ENCODE results near the gene RPS19BP1. TPM values are rescaled to one million over a fixed set of nuclear protein-coding genes. Genes with fewer than 3 reads are reported as not detected.
"Not testable (repeated sequence)": the region's sequence is repeated elsewhere in the genome, so short reads cannot be mapped to it uniquely, and the experiment has no call there.

Gene RPS19BP1
- total RNA-seq, 2 donors from 2014 or later = 65.5 to 70.3 TPM

DNA sequence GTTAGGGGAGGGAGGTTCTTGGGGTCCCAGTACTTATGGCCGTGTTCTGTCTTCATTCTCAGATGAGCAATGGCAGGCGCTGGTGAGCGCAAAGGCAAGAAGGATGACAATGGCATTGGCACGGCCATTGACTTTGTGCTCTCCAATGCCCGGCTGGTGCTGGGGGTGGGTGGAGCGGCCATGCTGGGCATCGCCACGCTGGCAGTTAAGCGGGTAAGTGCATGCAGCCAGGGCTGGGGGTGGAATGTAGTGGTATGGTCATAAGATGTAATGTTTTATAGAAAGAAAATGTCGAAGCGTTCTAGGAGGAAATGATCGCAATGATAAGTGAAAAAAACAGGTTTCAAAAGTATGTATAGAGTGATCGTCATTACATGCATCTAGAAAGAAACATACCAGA is 21.3 kb downstream of the RPS19BP1 start:
- Mint-ChIP-seq H3K4me1 (no peaks in the 10 kb centered on the region), H3K4me3 (no peak overlapping the region), H3K27ac (no peak overlapping the region), H3K27me3 (ENCODE audit: insufficient read depth) (peaks cover 59% of the 10 kb centered on the region), H3K36me3 (ENCODE audit: low read depth) (peaks cover 89% of the 10 kb centered on the region), H3K9me3 (no peaks in the 10 kb centered on the region)
- no peaks in the 10 kb centered on the region for H3K9me3 ChIP-seq (ENCODE audit: control insufficient read depth, low read length)
- no peak for DNase-seq
- H3K4me1 ChIP-seq (ENCODE audit: control insufficient read depth, insufficient read depth, low read length) = no peaks in the 10 kb centered on the region
- peaks cover 88% of the 10 kb centered on the region for H3K36me3 ChIP-seq (ENCODE audit: control insufficient read depth, insufficient read depth, low read length)
- WGBS, 2 experiments (ENCODE audit: insufficient coverage in 1 of 2, insufficient read length in 1 of 2) = 96 to 100% methylated on average over 5 to 12 of the region's 13 CpGs
- H3K27me3 ChIP-seq (ENCODE audit: control insufficient read depth, insufficient read depth, low read length, poor library complexity, severe bottlenecking) = no peaks in the 10 kb centered on the region
- TF ChIP-seq, protein P1, sequence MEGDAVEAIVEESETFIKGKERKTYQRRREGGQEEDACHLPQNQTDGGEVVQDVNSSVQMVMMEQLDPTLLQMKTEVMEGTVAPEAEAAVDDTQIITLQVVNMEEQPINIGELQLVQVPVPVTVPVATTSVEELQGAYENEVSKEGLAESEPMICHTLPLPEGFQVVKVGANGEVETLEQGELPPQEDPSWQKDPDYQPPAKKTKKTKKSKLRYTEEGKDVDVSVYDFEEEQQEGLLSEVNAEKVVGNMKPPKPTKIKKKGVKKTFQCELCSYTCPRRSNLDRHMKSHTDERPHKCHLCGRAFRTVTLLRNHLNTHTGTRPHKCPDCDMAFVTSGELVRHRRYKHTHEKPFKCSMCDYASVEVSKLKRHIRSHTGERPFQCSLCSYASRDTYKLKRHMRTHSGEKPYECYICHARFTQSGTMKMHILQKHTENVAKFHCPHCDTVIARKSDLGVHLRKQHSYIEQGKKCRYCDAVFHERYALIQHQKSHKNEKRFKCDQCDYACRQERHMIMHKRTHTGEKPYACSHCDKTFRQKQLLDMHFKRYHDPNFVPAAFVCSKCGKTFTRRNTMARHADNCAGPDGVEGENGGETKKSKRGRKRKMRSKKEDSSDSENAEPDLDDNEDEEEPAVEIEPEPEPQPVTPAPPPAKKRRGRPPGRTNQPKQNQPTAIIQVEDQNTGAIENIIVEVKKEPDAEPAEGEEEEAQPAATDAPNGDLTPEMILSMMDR (conservative IDR thresholded peaks at IDR 0.05) = no peak
- no peak overlapping the region for H3K9ac ChIP-seq (ENCODE audit: extremely low read depth, low read length, poor library complexity, severe bottlenecking)
- H3K27ac ChIP-seq (ENCODE audit: low read depth, low read length) = no peak overlapping the region
- H3K4me3 ChIP-seq (ENCODE audit: low read length) = no peak overlapping the region

DNA sequence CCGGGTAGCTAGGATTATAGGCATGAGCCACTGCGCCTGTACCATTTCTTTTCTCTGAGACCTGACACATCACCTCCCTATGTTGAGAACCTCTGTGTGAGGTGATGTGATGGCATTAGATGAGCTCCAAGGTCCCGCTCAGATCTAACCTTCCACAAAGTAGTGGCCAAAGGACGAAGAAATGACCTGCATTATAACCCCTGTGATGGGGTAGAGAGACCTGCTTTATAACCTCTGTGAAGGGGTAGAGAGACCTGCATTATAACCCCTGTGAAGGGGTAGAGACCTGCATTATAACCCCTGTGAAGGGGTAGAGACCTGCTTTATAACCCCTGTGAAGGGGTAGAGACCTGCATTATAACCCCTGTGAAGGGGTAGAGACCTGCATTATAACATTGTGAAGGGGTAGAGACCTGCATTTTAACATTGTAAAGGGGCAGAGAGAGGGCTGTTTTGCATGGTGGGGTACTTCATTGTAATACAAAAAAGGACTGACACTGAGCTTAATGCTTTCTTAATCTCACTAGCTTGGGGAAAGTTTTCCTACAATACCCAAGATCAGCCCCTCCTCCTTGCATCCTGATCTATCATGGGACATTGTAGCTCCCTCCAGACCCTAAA is 21.9 kb downstream of the RPS19BP1 start:
- Histone ChIP-seq H3K9me3 (ENCODE audit: control insufficient read depth, low read length) (no peaks in the 10 kb centered on the region), H3K27ac (ENCODE audit: low read depth, low read length) (no peak overlapping the region), H3K27me3 (ENCODE audit: control insufficient read depth, insufficient read depth, low read length, poor library complexity, severe bottlenecking) (no peaks in the 10 kb centered on the region), H3K4me3 (ENCODE audit: low read length) (no peak overlapping the region), H3K9ac (ENCODE audit: extremely low read depth, low read length, poor library complexity, severe bottlenecking) (no peak overlapping the region), H3K4me1 (ENCODE audit: control insufficient read depth, insufficient read depth, low read length) (no peaks in the 10 kb centered on the region), H3K36me3 (ENCODE audit: control insufficient read depth, insufficient read depth, low read length) (peaks cover 88% of the 10 kb centered on the region)
- H3K27ac Mint-ChIP-seq = no peak overlapping the region
- peaks cover 89% of the 10 kb centered on the region for H3K36me3 Mint-ChIP-seq (ENCODE audit: low read depth)
- TF ChIP-seq, protein P1 (conservative IDR thresholded peaks at IDR 0.05) = no peak
- no peaks in the 10 kb centered on the region for H3K4me1 Mint-ChIP-seq
- H3K9me3 Mint-ChIP-seq = no peaks in the 10 kb centered on the region
- no peak overlapping the region for H3K4me3 Mint-ChIP-seq
- peaks cover 63% of the 10 kb centered on the region for H3K27me3 Mint-ChIP-seq (ENCODE audit: insufficient read depth)
- DNase-seq = no peak
- 86 to 91% methylated on average over 2 to 4 of the region's 4 CpGs for WGBS, 2 experiments (ENCODE audit: insufficient coverage in 1 of 2, insufficient read length in 1 of 2)

DNA sequence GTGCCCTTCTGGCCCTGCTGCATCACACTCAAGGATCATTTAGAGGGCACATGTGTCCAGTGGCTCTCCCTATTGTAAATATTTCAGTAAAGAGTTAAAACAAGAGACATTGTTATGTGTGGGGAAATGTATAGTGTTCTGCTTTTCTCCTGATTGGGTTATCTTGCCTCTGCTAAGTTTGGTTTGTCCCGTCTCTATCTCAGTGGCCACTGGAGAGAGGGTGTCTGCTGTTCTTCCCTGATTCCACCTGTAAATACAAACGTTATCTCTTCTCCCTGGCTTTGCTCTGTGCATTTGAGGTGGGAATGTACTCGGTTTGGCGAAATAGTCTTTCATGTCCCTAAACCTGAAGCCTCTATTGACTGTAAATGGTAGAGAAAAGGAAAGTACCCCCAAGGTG is 24.2 kb downstream of the RPS19BP1 start:
- no peak overlapping the region for H3K9ac ChIP-seq (ENCODE audit: extremely low read depth, low read length, poor library complexity, severe bottlenecking)
- H3K4me3 ChIP-seq (ENCODE audit: low read length) = no peak overlapping the region
- no peaks in the 10 kb centered on the region for H3K9me3 Mint-ChIP-seq
- peaks cover 2% of the 10 kb centered on the region for H3K4me1 Mint-ChIP-seq
- no peak overlapping the region for H3K4me3 Mint-ChIP-seq
- H3K27me3 ChIP-seq (ENCODE audit: control insufficient read depth, insufficient read depth, low read length, poor library complexity, severe bottlenecking) = no peaks in the 10 kb centered on the region
- no peaks in the 10 kb centered on the region for H3K9me3 ChIP-seq (ENCODE audit: control insufficient read depth, low read length)
- no peak overlapping the region for H3K27ac Mint-ChIP-seq
- H3K27ac ChIP-seq (ENCODE audit: low read depth, low read length) = no peak overlapping the region
- peaks cover 89% of the 10 kb centered on the region for H3K36me3 ChIP-seq (ENCODE audit: control insufficient read depth, insufficient read depth, low read length)
- H3K27me3 Mint-ChIP-seq (ENCODE audit: insufficient read depth) = peaks cover 63% of the 10 kb centered on the region
- TF ChIP-seq, protein P1 (conservative IDR thresholded peaks at IDR 0.05) = no peak
- no peak for DNase-seq
- peaks cover 83% of the 10 kb centered on the region for H3K36me3 Mint-ChIP-seq (ENCODE audit: low read depth)
- WGBS, 2 experiments (ENCODE audit: insufficient coverage in 1 of 2, insufficient read length in 1 of 2) = 80 to 84% methylated on average over 1 to 4 of the region's 4 CpGs
- peaks cover 4% of the 10 kb centered on the region for H3K4me1 ChIP-seq (ENCODE audit: control insufficient read depth, insufficient read depth, low read length)

DNA sequence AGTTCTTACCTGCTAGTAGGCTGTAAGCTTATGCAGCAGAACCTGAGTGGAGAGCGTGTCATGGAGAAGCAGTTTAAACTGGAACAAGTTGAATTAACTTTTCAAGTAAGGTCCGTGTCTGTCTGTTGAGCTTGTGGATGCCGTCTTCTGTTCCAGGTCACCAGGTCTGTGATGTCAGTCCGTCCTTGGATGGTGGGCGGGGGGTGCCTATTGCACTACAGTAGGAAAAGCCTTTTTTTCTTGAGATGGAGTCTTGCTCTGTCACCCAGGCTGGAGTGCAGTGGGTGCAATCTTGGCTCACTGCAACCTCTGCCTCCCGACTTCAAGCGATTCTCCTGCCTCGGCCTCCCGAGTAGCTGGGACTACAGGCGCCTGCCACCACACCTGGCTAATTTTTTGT is 25.5 kb downstream of the RPS19BP1 start:
- H3K4me1 Mint-ChIP-seq; H3K9me3 Mint-ChIP-seq; H3K27ac ChIP-seq (ENCODE audit: low read depth, low read length); H3K4me1 ChIP-seq (ENCODE audit: control insufficient read depth, insufficient read depth, low read length); H3K4me3 Mint-ChIP-seq; H3K9ac ChIP-seq (ENCODE audit: extremely low read depth, low read length, poor library complexity, severe bottlenecking); DNase-seq; H3K27ac Mint-ChIP-seq; H3K9me3 ChIP-seq (ENCODE audit: control insufficient read depth, low read length); H3K27me3 ChIP-seq (ENCODE audit: control insufficient read depth, insufficient read depth, low read length, poor library complexity, severe bottlenecking); H3K4me3 ChIP-seq (ENCODE audit: low read length): not testable (repeated sequence)
- peaks cover 72% of the 10 kb centered on the region for H3K36me3 Mint-ChIP-seq (ENCODE audit: low read depth)
- peaks cover 84% of the 10 kb centered on the region for H3K36me3 ChIP-seq (ENCODE audit: control insufficient read depth, insufficient read depth, low read length)
- H3K27me3 Mint-ChIP-seq (ENCODE audit: insufficient read depth) = peaks cover 57% of the 10 kb centered on the region
- WGBS, 2 experiments (ENCODE audit: insufficient coverage in 1 of 2, insufficient read length in 1 of 2) = 88 to 89% methylated on average over 10 of the region's 10 CpGs
